Mucosa of rectum (tissue), 2 donors: ENCODE data around the gene CRYBB2.
"Not testable (repeated sequence)": the region's sequence is repeated elsewhere in the genome, so short reads cannot be mapped to it uniquely, and the experiment has no call there.

Experiments used
- H3K27ac ChIP-seq, 2 donors: one replicate each; pipeline ENCODE4 v1.7.0; 2013; ENCODE audit warnings: inconsistent platforms in 2 of 2, low read depth in 2 of 2, low read length in 2 of 2
- H3K27me3 ChIP-seq, 2 donors: one replicate each; pipeline ENCODE4 v1.7.0; 2013; ENCODE audit warnings: low read length in 2 of 2; ENCODE audit not compliant: control insufficient read depth in 2 of 2, insufficient read depth in 2 of 2
- H3K36me3 ChIP-seq, 2 donors: one replicate each; pipeline ENCODE4 v1.7.0; 2013; ENCODE audit warnings: low read length in 2 of 2; ENCODE audit not compliant: control insufficient read depth in 2 of 2, insufficient read depth in 2 of 2
- H3K4me1 ChIP-seq, 2 donors: one replicate each; pipeline ENCODE4 v1.7.0; 2013; ENCODE audit warnings: low read length in 2 of 2, mild to moderate bottlenecking in 1 of 2; ENCODE audit not compliant: control insufficient read depth in 2 of 2, insufficient read depth in 2 of 2
- H3K4me3 ChIP-seq, 2 donors: one replicate each; pipeline ENCODE4 v1.7.0; 2013; ENCODE audit warnings: low read length in 2 of 2
- H3K9ac ChIP-seq, 2 donors: one replicate each; pipeline ENCODE4 v1.7.0; 2013; ENCODE audit warnings: low read length in 2 of 2, low read depth in 1 of 2, mild to moderate bottlenecking in 1 of 2
- H3K9me3 ChIP-seq, 2 donors: one replicate each; pipeline ENCODE4 v1.7.0; 2013; ENCODE audit warnings: low read length in 2 of 2; ENCODE audit not compliant: control insufficient read depth in 2 of 2
- donor health status: healthy.
- donor health status: Normal muscosa, but diverticular disease.

CRYBB2 gene

GRCh38 chr22:25178869-25179631 lies 40.4 kb upstream of the CRYBB2 start:
- not testable (repeated sequence) for H3K27me3 ChIP-seq, H3K4me1 ChIP-seq, H3K9ac ChIP-seq, H3K9me3 ChIP-seq, H3K4me3 ChIP-seq, H3K27ac ChIP-seq
- H3K36me3 ChIP-seq, result peaks cover 46 to 50% of the 10 kb centered on the region in 2 donors

DNA sequence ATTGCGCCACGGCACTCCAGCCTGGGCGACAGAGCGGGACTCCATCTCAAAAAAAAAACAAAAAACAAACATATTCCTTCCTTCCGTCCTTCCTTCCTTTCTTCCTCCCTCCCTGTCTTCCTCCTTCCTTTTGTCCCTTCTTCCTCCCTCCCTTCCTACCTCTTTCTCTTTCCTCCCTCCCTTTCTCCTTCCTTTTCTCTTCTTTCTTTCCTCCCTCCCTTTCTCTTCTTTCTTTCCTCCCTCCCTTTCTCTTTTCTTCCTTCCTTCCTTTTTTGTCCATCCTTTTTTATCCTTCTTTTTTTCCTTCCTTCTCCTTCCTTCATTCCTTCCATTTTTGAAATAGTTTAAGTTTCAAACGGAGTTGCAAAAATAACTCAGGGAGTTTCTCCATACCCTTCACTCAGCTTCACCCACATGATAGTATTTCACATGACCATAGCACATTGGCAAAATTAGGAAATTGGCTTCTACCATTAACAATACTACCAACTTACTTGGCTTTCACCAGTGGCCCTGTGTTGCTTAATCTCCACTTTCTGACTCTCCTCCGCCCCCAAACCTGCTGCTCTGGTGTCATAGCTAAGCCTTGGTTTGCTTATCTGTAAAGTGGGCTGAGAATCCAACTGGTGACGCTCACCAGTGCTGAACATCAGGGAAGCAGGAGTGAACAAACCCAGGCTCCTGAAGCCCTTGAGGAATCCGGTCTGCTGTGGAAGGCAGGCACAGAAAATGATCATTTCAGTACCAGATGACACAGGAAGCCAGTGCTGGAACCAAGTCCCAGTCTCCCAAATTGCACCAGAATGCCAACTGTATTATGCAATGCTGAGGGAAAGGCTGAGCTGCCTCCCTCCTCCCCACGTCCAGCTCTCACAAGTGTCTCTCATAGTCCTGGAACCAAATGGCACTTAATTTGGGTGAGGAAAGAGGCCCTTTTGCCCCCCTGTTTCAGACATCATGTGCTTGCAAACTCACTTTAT lies 37.0 kb upstream of the CRYBB2 start:
- H3K27me3 ChIP-seq, result no peaks in the 10 kb centered on the region
- no peaks in the 10 kb centered on the region for H3K4me1 ChIP-seq
- no peak overlapping the region for H3K9ac ChIP-seq
- H3K4me3 ChIP-seq, result no peak overlapping the region
- H3K27ac ChIP-seq, result no peak overlapping the region
- H3K36me3 ChIP-seq, result peaks cover 36 to 42% of the 10 kb centered on the region in 2 donors
- H3K9me3 ChIP-seq, result no peaks in the 10 kb centered on the region

GRCh38 chr22:25183949-25184619 lies 35.4 kb upstream of the CRYBB2 start:
- H3K27ac ChIP-seq, result no peak overlapping the region
- no peaks in the 10 kb centered on the region for H3K4me1 ChIP-seq
- H3K4me3 ChIP-seq, result no peak overlapping the region
- H3K9me3 ChIP-seq, result no peaks in the 10 kb centered on the region
- H3K9ac ChIP-seq, result no peak overlapping the region
- peaks cover 34 to 40% of the 10 kb centered on the region in 2 donors for H3K36me3 ChIP-seq
- H3K27me3 ChIP-seq, result no peaks in the 10 kb centered on the region

GRCh38 chr22:25186140-25186539 lies 33.3 kb upstream of the CRYBB2 start:
- Histone ChIP-seq H3K4me3 (no peak overlapping the region), H3K36me3 (peaks cover 40 to 47% of the 10 kb centered on the region in 2 donors), H3K27ac (no peak overlapping the region), H3K9ac (no peak overlapping the region), H3K4me1 (no peaks in the 10 kb centered on the region), H3K27me3 (no peaks in the 10 kb centered on the region), H3K9me3 (no peaks in the 10 kb centered on the region)

DNA sequence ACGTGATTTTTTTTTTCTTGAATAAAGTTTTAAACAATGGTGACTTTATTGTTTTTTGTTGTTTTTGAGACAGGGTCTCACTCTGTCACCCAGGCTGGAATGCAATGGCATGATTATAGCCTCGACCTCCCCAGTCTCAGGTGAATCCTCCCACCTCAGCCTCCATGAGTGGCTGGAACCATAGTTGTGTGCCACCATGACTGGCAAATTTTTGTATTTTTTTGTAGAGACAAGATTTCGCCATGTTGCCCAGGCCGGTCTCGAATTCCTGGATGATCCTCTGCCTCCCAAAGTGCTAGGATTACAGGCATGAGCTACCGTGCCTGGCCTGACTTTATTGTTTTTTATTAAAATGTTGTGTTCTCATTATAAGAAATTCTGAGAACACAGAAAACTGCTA lies 32.0 kb upstream of the CRYBB2 start:
- no peak overlapping the region for H3K4me3 ChIP-seq
- no peaks in the 10 kb centered on the region for H3K4me1 ChIP-seq
- no peaks in the 10 kb centered on the region for H3K27me3 ChIP-seq
- H3K36me3 ChIP-seq, result peaks cover 42 to 51% of the 10 kb centered on the region in 2 donors
- H3K9ac ChIP-seq, result no peak overlapping the region
- H3K9me3 ChIP-seq, result no peaks in the 10 kb centered on the region
- no peak overlapping the region for H3K27ac ChIP-seq

- Histone ChIP-seq H3K4me1 (no peaks in the 10 kb centered on the region), H3K27me3 (no peaks in the 10 kb centered on the region), H3K4me3 (no peak overlapping the region), H3K36me3 (peaks cover 39 to 40% of the 10 kb centered on the region in 2 donors), H3K9ac (no peak overlapping the region), H3K27ac (no peak overlapping the region), H3K9me3 (no peaks in the 10 kb centered on the region)
Measured at GRCh38 chr22:25192406-25192805, 27.0 kb upstream of the CRYBB2 start.

GRCh38 chr22:25193130-25193529 lies 26.3 kb upstream of the CRYBB2 start:
- Histone ChIP-seq H3K27ac (no peak overlapping the region), H3K36me3 (peaks cover 42 to 45% of the 10 kb centered on the region in 2 donors), H3K27me3 (no peaks in the 10 kb centered on the region), H3K4me1 (no peaks in the 10 kb centered on the region), H3K9ac (no peak overlapping the region), H3K9me3 (no peaks in the 10 kb centered on the region), H3K4me3 (no peak overlapping the region)

- Histone ChIP-seq H3K36me3 (peaks cover 44 to 45% of the 10 kb centered on the region in 2 donors), H3K9me3 (no peaks in the 10 kb centered on the region), H3K4me1 (no peaks in the 10 kb centered on the region), H3K4me3 (no peak overlapping the region), H3K27ac (no peak overlapping the region), H3K27me3 (no peaks in the 10 kb centered on the region), H3K9ac (no peak overlapping the region)
Measured at GRCh38 chr22:25193548-25193947, 25.9 kb upstream of the CRYBB2 start.

GRCh38 chr22:25196326-25196725 lies 23.1 kb upstream of the CRYBB2 start:
- no peaks in the 10 kb centered on the region for H3K9me3 ChIP-seq
- H3K27me3 ChIP-seq, result no peaks in the 10 kb centered on the region
- no peak overlapping the region for H3K4me3 ChIP-seq
- no peaks in the 10 kb centered on the region for H3K4me1 ChIP-seq
- H3K9ac ChIP-seq, result no peak overlapping the region
- no peak overlapping the region for H3K27ac ChIP-seq
- H3K36me3 ChIP-seq, result peaks cover 35 to 39% of the 10 kb centered on the region in 2 donors

GRCh38 chr22:25197340-25197739 lies 22.1 kb upstream of the CRYBB2 start:
- no peak overlapping the region for H3K4me3 ChIP-seq
- H3K27me3 ChIP-seq, result no peaks in the 10 kb centered on the region
- no peaks in the 10 kb centered on the region for H3K4me1 ChIP-seq
- H3K9ac ChIP-seq, result no peak overlapping the region
- H3K27ac ChIP-seq, result no peak overlapping the region
- H3K9me3 ChIP-seq, result no peaks in the 10 kb centered on the region
- H3K36me3 ChIP-seq, result peaks cover 29 to 30% of the 10 kb centered on the region in 2 donors
